Left kidney (tissue), 8 donors: ENCODE data around the gene DECR2. TPM values are rescaled to one million over a fixed set of nuclear protein-coding genes. Genes with fewer than 3 reads are reported as not detected.
"Not testable (repeated sequence)": the region's sequence is repeated elsewhere in the genome, so short reads cannot be mapped to it uniquely, and the experiment has no call there.

Experiments
- DNase-seq: peaks from one replicate; pipeline ENCODE4 v3.0.0-alpha.2; 2013
- long read RNA-seq, 8 donors: transcript quantifications; one replicate each; lab custom pipeline, GENCODE V29; 2026
- polyA plus RNA-seq: library from polyadenylated mRNA; unstranded; fragments of 120-200 nt; gene quantifications from one replicate; pipeline ENCODE4 v1.2.1, GENCODE V29; 2013; ENCODE audit not compliant: insufficient read length

Gene DECR2, protein sequence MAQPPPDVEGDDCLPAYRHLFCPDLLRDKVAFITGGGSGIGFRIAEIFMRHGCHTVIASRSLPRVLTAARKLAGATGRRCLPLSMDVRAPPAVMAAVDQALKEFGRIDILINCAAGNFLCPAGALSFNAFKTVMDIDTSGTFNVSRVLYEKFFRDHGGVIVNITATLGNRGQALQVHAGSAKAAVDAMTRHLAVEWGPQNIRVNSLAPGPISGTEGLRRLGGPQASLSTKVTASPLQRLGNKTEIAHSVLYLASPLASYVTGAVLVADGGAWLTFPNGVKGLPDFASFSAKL
- 20.1 TPM for polyA plus RNA-seq
- long read RNA-seq, donor 1, transcript DECR2-201 (9 exons, 1,615 nt): major isoform, 14 of 22 reads
- long read RNA-seq, donor 1, partial matches to known transcripts: 8 of 22 reads
- long read RNA-seq, donor 1, other reads (novel, unspliced or antisense): 0 of 22 reads
- long read RNA-seq, donor 2, transcript DECR2-201 (9 exons, 1,615 nt): major isoform, 17 of 19 reads
- long read RNA-seq, donor 2, partial matches to known transcripts: 0 of 19 reads
- long read RNA-seq, donor 2, other reads (novel, unspliced or antisense): 0 of 19 reads
- long read RNA-seq, donor 3, partial matches to known transcripts: 18 of 22 reads
- long read RNA-seq, donor 3, other reads (novel, unspliced or antisense): 0 of 22 reads
- long read RNA-seq, donor 4, partial matches to known transcripts: 0 of 1 reads
- long read RNA-seq, donor 4, other reads (novel, unspliced or antisense): 0 of 1 reads
- long read RNA-seq, donor 5, transcript DECR2-201 (9 exons, 1,615 nt): major isoform, 16 of 16 reads
- long read RNA-seq, donor 5, partial matches to known transcripts: 0 of 16 reads
- long read RNA-seq, donor 5, other reads (novel, unspliced or antisense): 0 of 16 reads
- long read RNA-seq, donor 6, transcript DECR2-201 (9 exons, 1,615 nt): major isoform, 15 of 41 reads
- long read RNA-seq, donor 6, partial matches to known transcripts: 26 of 41 reads
- long read RNA-seq, donor 6, other reads (novel, unspliced or antisense): 0 of 41 reads
- long read RNA-seq, donor 7, transcript DECR2-201 (9 exons, 1,615 nt): major isoform, 8 of 55 reads
- long read RNA-seq, donor 7, partial matches to known transcripts: 46 of 55 reads
- long read RNA-seq, donor 7, other reads (novel, unspliced or antisense): 0 of 55 reads
- long read RNA-seq, donor 8, transcript DECR2-201 (9 exons, 1,615 nt): major isoform, 8 of 8 reads
- long read RNA-seq, donor 8, partial matches to known transcripts: 0 of 8 reads
- long read RNA-seq, donor 8, other reads (novel, unspliced or antisense): 0 of 8 reads

GRCh38 chr16:401468-402348 is at the start of gene DECR2:
Gene DECR2, plus strand, starts transcription at chr16:401885. Its CDS starts 79 bp downstream, at chr16:401964.
- DNase-seq: peak; percentile 91

- peak; percentile 97 for DNase-seq
These were observed 48.9 kb upstream of the DECR2 start, which contains the start of gene AXIN1 for GRCh38 chr16:352547-353403. Gene AXIN1, minus strand, starts transcription at chr16:352723. Its CDS starts 5,698 bp downstream, at chr16:347025.

DNA sequence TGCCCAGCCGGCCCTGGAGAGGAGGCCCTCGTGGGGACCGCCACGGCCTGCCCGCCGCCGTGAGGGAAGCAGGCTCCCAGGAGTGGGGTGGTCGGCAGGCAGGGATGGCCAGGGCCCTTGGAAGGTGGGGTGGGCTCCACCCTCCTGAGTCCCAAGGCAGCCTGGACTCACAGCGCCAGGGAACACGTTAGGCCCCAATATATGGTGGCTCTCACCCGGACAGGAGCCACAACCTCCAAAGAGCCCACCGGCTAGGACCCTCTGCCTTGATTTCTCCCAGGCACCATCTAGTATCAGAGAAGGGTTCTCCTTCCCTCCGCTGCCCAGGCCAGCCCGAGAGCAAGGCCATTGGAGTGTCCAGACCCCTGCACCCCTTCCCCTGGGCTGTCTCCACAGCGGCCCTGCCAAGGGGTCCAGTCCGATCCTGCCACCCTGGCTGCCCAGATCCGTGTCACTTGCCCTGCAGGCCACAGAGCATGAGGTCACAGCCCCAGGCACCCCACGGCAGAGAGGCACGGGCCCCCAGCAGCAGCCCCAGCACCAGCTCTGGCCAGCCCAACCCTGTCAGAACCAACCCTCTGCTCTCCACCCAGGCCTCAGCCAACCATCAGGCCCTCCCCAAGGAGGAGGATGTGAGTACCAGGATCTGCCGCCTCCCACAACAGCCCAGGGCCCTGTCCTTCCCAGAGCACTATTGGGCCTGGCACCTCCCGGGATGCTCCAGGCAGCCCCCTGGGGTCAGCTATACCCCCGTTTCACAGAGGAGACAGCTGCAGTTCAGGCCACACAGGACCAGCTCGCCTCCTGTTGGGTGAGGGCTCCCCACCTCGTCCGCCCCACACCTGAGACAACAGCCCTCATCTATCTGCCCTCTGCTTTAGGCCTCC is 48.0 kb upstream of the DECR2 start:
- DNase-seq: no peak

DNA sequence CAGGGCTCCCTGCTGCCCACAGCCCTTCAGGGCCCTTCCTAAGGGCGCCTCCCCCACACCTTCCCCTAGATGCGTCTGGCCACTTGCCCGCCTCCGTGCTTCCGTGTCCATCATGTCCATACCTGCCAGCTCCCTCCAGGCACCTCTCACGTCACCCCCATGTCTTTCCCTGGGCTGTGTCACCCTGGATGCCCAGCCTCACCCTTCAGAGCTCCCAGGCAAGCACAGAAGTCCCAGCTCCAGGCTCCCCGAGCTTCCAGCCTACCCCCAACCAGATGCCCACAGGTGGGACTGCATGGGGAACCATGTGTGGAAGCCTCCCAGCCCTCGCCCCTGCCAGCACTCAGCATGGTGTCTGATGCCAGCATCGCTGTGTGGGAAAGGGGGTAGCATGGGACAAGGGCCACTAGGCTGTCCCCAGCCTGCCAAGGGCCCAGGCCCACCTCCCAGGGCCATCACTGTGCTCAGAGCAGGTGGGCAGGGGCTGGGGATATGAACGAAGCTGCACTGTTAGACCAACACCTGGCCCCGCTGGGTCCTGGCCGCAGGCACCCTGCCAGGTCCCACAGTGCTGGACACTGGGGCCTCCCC is 47.3 kb upstream of the DECR2 start:
- no peak for DNase-seq

GRCh38 chr16:354971-355461 is 46.7 kb upstream of the DECR2 start:
- DNase-seq: no peak

GRCh38 chr16:356741-357140 is 44.9 kb upstream of the DECR2 start:
- no peak for DNase-seq

- no peak for DNase-seq
These were observed 42.5 kb upstream of the DECR2 start for GRCh38 chr16:359067-359763.

GRCh38 chr16:359871-360697 is 41.6 kb upstream of the DECR2 start:
- DNase-seq: no peak

- DNase-seq: no peak
These were observed 40.9 kb upstream of the DECR2 start for GRCh38 chr16:360698-361336.

- no peak for DNase-seq
These were observed 40.3 kb upstream of the DECR2 start for GRCh38 chr16:361341-361871.

DNA sequence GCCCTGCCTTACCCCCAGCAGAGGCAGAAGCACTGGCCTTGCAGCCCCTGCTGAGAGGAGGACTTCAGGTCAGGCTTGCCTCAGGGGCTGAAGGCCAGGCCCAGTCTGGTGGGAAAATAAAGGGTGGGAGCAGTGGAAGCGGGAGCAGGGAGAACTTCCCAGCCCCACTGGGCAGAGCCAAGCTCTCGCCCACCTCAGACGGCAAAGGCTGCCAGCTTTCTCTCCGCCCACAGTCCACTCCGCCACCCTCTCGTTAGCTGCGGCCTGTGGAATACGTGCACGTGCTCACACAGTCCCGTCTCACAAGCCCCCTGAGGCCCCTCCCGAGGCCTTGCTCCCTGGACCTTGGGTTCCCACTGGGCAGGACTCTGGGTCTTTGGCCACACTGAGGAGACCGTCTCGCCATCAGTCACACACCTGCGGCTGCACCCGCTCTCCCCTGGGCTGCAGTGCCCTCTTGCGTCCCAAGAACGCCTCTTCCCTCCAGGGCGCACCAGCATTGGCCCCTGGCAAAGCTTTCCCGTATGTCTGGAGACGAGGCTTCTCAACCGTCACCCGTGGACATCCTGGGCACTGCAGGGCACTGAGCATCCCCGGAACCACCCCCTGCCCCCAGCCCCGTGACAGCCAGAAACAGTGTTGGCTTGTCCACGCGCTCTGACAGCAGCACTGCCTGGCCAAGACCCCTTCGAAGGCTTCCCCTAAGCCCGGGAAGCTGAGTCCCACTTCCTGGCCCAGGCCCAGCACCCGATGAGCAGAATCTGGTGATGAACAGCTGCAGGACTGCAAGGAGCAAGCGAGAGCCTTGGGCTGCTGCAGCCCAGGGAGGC is 39.6 kb upstream of the DECR2 start:
- DNase-seq: peak; percentile 58

- not testable (repeated sequence) for DNase-seq
These were observed 39.0 kb upstream of the DECR2 start for GRCh38 chr16:362702-362999.

- no peak for DNase-seq
These were observed 38.4 kb upstream of the DECR2 start for GRCh38 chr16:363110-363765.

DNA sequence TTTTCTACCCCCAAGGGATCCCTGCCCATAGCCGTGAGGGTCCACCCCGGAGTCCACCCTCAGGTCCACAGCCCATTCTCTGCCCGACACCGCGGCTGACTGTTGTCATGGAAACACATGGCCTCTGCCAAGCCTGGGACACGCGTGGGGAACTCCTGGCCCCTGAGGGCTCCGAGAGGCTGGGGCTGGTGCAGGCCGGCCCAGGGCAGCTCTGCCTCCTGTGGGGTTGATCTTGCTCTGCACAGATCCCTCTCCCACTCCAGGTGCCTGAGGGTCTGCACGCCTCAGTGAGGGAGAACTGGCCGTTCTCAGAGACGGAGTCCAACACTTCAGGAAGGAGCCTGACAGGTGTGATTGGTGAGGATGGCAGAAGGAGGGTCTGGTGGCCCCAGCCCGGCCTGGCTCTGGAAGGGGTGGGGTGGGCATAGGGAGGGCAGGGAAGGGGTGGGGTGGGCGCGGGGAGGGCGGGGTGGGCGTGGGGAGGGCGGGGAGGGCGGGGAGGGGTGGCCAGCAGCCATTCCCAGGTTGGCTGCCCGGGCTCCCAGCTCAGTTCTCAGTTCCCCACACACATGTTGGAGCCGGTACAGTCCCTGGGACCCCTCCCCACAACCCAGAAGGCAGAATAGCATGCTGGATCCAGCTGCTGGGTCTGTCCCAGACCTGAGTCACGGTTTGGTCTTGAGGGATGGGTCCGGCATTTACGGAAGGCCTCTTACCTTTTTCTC is 37.8 kb upstream of the DECR2 start:
- no peak for DNase-seq
